Ishikawa (cell line): Measurements from ENCODE around the gene SYNPO.

ENCODE experiments used
- CEBPB ChIP-seq: IDR thresholded peaks from 2 replicates; pipeline ENCODE4 v1.6.1; 2012
- EGR1 ChIP-seq: IDR thresholded peaks from 2 replicates; pipeline ENCODE4 v1.6.1; 2012
- EP300 ChIP-seq: IDR thresholded peaks from 2 replicates; pipeline ENCODE4 v1.6.1; 2012; ENCODE audit warnings: borderline replicate concordance
- NFIC ChIP-seq: IDR thresholded peaks from 2 replicates; pipeline ENCODE4 v1.6.1; 2012
- RAD21 ChIP-seq: IDR thresholded peaks from 2 replicates; pipeline ENCODE4 v1.6.1; 2012; ENCODE audit warnings: low read depth
- TAF1 ChIP-seq: IDR thresholded peaks from 2 replicates; pipeline ENCODE4 v1.6.1; 2012; ENCODE audit warnings: low read depth, mild to moderate bottlenecking
- TCF12 ChIP-seq: IDR thresholded peaks from 2 replicates; pipeline ENCODE4 v1.6.1; 2012; ENCODE audit warnings: low read depth
- YY1 ChIP-seq: IDR thresholded peaks from 2 replicates; pipeline ENCODE4 v1.6.1; 2012; ENCODE audit warnings: low read depth
- TF ChIP-seq, protein P1 (sequence below): IDR thresholded peaks from 2 replicates; pipeline ENCODE4 v1.6.1; 2012; ENCODE audit warnings: low read depth, mild to moderate bottlenecking
- TF ChIP-seq, protein P2 (sequence below): IDR thresholded peaks from 2 replicates; pipeline ENCODE4 v1.6.1; 2012

DNA sequence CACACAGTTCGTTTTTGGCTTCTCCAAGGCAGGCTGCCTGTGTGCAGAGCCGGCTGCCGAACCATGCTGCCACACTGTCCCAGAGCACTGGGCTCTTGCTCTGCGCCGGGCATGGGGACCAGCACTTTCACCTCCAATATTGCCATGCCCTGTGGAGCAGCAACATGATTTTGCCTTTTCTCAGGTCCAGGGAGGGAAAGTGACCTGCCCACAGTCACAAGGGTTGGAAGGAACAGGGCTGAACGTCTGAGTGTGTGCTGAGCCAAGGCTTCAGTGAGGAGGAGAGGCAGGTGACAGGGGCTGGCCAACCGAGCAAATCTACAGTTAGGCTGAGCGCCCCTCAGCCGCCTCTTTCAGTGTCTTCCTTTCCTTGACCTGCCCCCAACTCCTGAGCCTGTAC is 34.0 kb upstream of the SYNPO start:
- no peak for TF ChIP-seq RAD21
- TF ChIP-seq TAF1: no peak
- no peak for TF ChIP-seq CEBPB
- TF ChIP-seq YY1: no peak
- no peak for TF ChIP-seq EGR1
- TF ChIP-seq, protein P1, sequence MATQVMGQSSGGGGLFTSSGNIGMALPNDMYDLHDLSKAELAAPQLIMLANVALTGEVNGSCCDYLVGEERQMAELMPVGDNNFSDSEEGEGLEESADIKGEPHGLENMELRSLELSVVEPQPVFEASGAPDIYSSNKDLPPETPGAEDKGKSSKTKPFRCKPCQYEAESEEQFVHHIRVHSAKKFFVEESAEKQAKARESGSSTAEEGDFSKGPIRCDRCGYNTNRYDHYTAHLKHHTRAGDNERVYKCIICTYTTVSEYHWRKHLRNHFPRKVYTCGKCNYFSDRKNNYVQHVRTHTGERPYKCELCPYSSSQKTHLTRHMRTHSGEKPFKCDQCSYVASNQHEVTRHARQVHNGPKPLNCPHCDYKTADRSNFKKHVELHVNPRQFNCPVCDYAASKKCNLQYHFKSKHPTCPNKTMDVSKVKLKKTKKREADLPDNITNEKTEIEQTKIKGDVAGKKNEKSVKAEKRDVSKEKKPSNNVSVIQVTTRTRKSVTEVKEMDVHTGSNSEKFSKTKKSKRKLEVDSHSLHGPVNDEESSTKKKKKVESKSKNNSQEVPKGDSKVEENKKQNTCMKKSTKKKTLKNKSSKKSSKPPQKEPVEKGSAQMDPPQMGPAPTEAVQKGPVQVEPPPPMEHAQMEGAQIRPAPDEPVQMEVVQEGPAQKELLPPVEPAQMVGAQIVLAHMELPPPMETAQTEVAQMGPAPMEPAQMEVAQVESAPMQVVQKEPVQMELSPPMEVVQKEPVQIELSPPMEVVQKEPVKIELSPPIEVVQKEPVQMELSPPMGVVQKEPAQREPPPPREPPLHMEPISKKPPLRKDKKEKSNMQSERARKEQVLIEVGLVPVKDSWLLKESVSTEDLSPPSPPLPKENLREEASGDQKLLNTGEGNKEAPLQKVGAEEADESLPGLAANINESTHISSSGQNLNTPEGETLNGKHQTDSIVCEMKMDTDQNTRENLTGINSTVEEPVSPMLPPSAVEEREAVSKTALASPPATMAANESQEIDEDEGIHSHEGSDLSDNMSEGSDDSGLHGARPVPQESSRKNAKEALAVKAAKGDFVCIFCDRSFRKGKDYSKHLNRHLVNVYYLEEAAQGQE: no peak
- TF ChIP-seq, protein P2, sequence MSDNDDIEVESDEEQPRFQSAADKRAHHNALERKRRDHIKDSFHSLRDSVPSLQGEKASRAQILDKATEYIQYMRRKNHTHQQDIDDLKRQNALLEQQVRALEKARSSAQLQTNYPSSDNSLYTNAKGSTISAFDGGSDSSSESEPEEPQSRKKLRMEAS: no peak
- no peak for TF ChIP-seq TCF12
- TF ChIP-seq EP300: no peak
- TF ChIP-seq NFIC: no peak
